WTC11 (cell line): ENCODE data around the gene BMP6. TPM values are rescaled to one million over a fixed set of nuclear protein-coding genes. Genes with fewer than 3 reads are reported as not detected.

Experiments used
- ATAC-seq: fragments of 200-7000 bp; cut with Tn5 transposase; 2 replicates; pipeline ENCODE4 v1.10.0; 2021; ENCODE audit warnings: mild to moderate bottlenecking, moderate library complexity
- CTCF ChIA-PET: fragments of 300-600 bp; sonication (Branson Sonifier 250); formaldehyde crosslinking; loops from one replicate; lab custom pipeline; 2021; ENCODE audit warnings: antibody characterized with exemption; lab: Charles Lee
- POLR2A ChIA-PET: fragments of 350-600 bp; sonication (Branson Sonifier 250); formaldehyde crosslinking; loops from one replicate; lab custom pipeline; 2021; ENCODE audit warnings: antibody characterized with exemption; lab: Charles Lee
- DNase-seq: peaks from one replicate; pipeline ENCODE4 v3.0.0; 2021; ENCODE audit warnings: low spot score
- H3K27ac Mint-ChIP-seq: 2 replicates; pipeline ENCODE4 v1.8.0; 2021; ENCODE audit warnings: mixed read lengths
- H3K27me3 Mint-ChIP-seq: 2 replicates; pipeline ENCODE4 v1.8.0; 2021; ENCODE audit warnings: low read depth, mild to moderate bottlenecking, moderate library complexity, mixed read lengths
- H3K36me3 Mint-ChIP-seq: 2 replicates; pipeline ENCODE4 v1.8.0; 2021; ENCODE audit warnings: mixed read lengths
- H3K4me1 Mint-ChIP-seq: 2 replicates; pipeline ENCODE4 v1.8.0; 2022; ENCODE audit warnings: mixed read lengths
- H3K4me3 Mint-ChIP-seq: 2 replicates; pipeline ENCODE4 v1.8.0; 2021; ENCODE audit warnings: mild to moderate bottlenecking, moderate library complexity, mixed read lengths
- H3K9me3 Mint-ChIP-seq: 2 replicates; pipeline ENCODE4 v1.8.0; 2021; ENCODE audit warnings: mixed read lengths
- CBFB ChIP-seq: sonication (generic); formaldehyde crosslinking; IDR thresholded peaks from 2 replicates; pipeline ENCODE4 v1.8.1; 2022; ENCODE audit warnings: mild to moderate bottlenecking, low read depth, missing genetic modification reagents
- CREM ChIP-seq: sonication (generic); formaldehyde crosslinking; IDR thresholded peaks from 2 replicates; pipeline ENCODE4 v1.8.1; 2022; ENCODE audit warnings: mild to moderate bottlenecking, missing genetic modification reagents, moderate library complexity
- GABPB1 ChIP-seq: sonication (generic); formaldehyde crosslinking; IDR thresholded peaks from 2 replicates; pipeline ENCODE4 v1.8.1; 2023; ENCODE audit warnings: mild to moderate bottlenecking, missing genetic modification reagents
- NFATC4 ChIP-seq: fragments of 250-450 bp; sonication (Bioruptor Pico); IDR thresholded peaks from 2 replicates; pipeline ENCODE4 v1.9.0; 2021; ENCODE audit warnings: mild to moderate bottlenecking
- NFE2L1 ChIP-seq: sonication (generic); formaldehyde crosslinking; IDR thresholded peaks from 2 replicates; pipeline ENCODE4 v1.8.1; 2023; ENCODE audit warnings: missing genetic modification reagents
- SMAD4 ChIP-seq: sonication (generic); formaldehyde crosslinking; IDR thresholded peaks from 2 replicates; pipeline ENCODE4 v1.8.0; 2022; ENCODE audit warnings: mild to moderate bottlenecking, missing genetic modification reagents
- TCF7 ChIP-seq: sonication (generic); formaldehyde crosslinking; IDR thresholded peaks from 2 replicates; pipeline ENCODE4 v1.8.0; 2022; ENCODE audit warnings: mild to moderate bottlenecking, low read depth, missing genetic modification reagents, moderate library complexity
- ZNF263 ChIP-seq: sonication (generic); formaldehyde crosslinking; IDR thresholded peaks from 2 replicates; pipeline ENCODE4 v1.8.1; 2022; ENCODE audit warnings: low read depth, mild to moderate bottlenecking, moderate library complexity, missing genetic modification reagents
- ZNF317 ChIP-seq: sonication (generic); formaldehyde crosslinking; IDR thresholded peaks from 2 replicates; pipeline ENCODE4 v1.8.1; 2023; ENCODE audit warnings: low read depth, mild to moderate bottlenecking, moderate library complexity, missing genetic modification reagents, borderline replicate concordance
- ZNF423 ChIP-seq: fragments of 250-450 bp; sonication (Bioruptor Pico); IDR thresholded peaks from 2 replicates; pipeline ENCODE4 v2.1.2; 2022; ENCODE audit warnings: mild to moderate bottlenecking, moderate library complexity
- ZNF671 ChIP-seq: fragments of 250-450 bp; sonication (Bioruptor Pico); IDR thresholded peaks from 2 replicates; pipeline ENCODE4 v1.8.0; 2021; ENCODE audit warnings: mild to moderate bottlenecking
- total RNA-seq: library from RNA; stranded (reverse); gene quantifications from 3 replicates; pipeline ENCODE4 v1.2.3, GENCODE V29; 2021
- TF ChIP-seq, protein P1 (sequence below): fragments of 250-450 bp; sonication (Bioruptor Pico); IDR thresholded peaks from 2 replicates; pipeline ENCODE4 v1.9.0; 2021; ENCODE audit warnings: mild to moderate bottlenecking
- TF ChIP-seq, protein P2 (sequence below): sonication (generic); formaldehyde crosslinking; IDR thresholded peaks from 2 replicates; pipeline ENCODE4 v1.8.0; 2022; ENCODE audit warnings: mild to moderate bottlenecking, missing genetic modification reagents
- TF ChIP-seq, protein P3 (sequence below): sonication (generic); formaldehyde crosslinking; IDR thresholded peaks from 2 replicates; pipeline ENCODE4 v1.8.0; 2023; ENCODE audit warnings: mild to moderate bottlenecking, missing genetic modification reagents
- TF ChIP-seq, protein P4 (sequence below): sonication (generic); formaldehyde crosslinking; conservative IDR thresholded peaks from 2 replicates; pipeline ENCODE4 v1.8.1; 2023; ENCODE audit warnings: mild to moderate bottlenecking, low read depth, missing genetic modification reagents, moderate library complexity

The BMP6 gene
- total RNA-seq, 1 experiment from 2014 or later: 1.0 TPM

- no peaks in the 10 kb centered on the region for H3K36me3 Mint-ChIP-seq
- H3K9me3 Mint-ChIP-seq: no peaks in the 10 kb centered on the region
- H3K4me1 Mint-ChIP-seq: peaks cover 17% of the 10 kb centered on the region
- peaks cover 2% of the 10 kb centered on the region for H3K27me3 Mint-ChIP-seq
- H3K27ac Mint-ChIP-seq: no peak overlapping the region
- CTCF ChIA-PET: interaction anchor here (0.6 kb wide), 1 partner anchor 30 kb away, joined by 3 read pairs; no protein-coding TSS in a partner anchor
- peak; percentile 91 for ATAC-seq
- TF ChIP-seq TCF7 (CRISPR knock-in tag) (no peak), NFATC4 (CRISPR knock-in tag) (no peak)
- no peak overlapping the region for H3K4me3 Mint-ChIP-seq
- POLR2A ChIA-PET: no interaction called here
- no peak for DNase-seq
These were observed 34.0 kb upstream of the BMP6 start for GRCh38 chr6:7691675-7692452.

DNA sequence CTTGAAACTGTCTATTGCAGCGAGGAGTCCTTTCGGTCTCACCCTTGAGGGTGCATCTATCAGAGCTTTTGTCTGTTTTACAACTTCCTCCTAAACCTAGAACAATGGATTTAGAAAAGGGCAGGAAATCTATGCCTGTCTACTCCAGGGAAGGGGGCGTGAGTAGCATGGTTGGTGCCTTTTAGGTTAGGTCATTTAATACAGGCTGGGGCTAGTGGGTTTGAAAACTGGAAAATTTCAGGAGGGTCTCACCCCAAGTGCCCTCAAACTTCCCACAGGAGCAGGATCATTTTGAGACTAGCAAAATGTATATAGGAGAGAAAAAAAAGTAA, 33.5 kb upstream of the BMP6 start:
- ChIA-PET CTCF (interaction anchor here (0.6 kb wide), 1 partner anchor 30 kb away, joined by 3 read pairs; no protein-coding TSS in a partner anchor), POLR2A (no interaction called here)
- Mint-ChIP-seq H3K27ac (no peak overlapping the region), H3K4me1 (peaks cover 17% of the 10 kb centered on the region), H3K36me3 (no peaks in the 10 kb centered on the region), H3K4me3 (no peak overlapping the region), H3K27me3 (peaks cover 2% of the 10 kb centered on the region), H3K9me3 (no peaks in the 10 kb centered on the region)
- ATAC-seq (peak; percentile 44), DNase-seq (no peak)
- TF ChIP-seq CBFB: no peak
- TF ChIP-seq GABPB1: no peak
- no peak for TF ChIP-seq ZNF263 (CRISPR knock-in tag)
- TF ChIP-seq, protein P1, sequence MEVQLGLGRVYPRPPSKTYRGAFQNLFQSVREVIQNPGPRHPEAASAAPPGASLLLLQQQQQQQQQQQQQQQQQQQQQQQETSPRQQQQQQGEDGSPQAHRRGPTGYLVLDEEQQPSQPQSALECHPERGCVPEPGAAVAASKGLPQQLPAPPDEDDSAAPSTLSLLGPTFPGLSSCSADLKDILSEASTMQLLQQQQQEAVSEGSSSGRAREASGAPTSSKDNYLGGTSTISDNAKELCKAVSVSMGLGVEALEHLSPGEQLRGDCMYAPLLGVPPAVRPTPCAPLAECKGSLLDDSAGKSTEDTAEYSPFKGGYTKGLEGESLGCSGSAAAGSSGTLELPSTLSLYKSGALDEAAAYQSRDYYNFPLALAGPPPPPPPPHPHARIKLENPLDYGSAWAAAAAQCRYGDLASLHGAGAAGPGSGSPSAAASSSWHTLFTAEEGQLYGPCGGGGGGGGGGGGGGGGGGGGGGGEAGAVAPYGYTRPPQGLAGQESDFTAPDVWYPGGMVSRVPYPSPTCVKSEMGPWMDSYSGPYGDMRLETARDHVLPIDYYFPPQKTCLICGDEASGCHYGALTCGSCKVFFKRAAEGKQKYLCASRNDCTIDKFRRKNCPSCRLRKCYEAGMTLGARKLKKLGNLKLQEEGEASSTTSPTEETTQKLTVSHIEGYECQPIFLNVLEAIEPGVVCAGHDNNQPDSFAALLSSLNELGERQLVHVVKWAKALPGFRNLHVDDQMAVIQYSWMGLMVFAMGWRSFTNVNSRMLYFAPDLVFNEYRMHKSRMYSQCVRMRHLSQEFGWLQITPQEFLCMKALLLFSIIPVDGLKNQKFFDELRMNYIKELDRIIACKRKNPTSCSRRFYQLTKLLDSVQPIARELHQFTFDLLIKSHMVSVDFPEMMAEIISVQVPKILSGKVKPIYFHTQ (CRISPR knock-in tag): no peak
- no peak for TF ChIP-seq NFATC4 (CRISPR knock-in tag)
- TF ChIP-seq ZNF423 (CRISPR knock-in tag): no peak
- no peak for TF ChIP-seq NFE2L1
- no peak for TF ChIP-seq ZNF671 (CRISPR knock-in tag)
- TF ChIP-seq, protein P2, sequence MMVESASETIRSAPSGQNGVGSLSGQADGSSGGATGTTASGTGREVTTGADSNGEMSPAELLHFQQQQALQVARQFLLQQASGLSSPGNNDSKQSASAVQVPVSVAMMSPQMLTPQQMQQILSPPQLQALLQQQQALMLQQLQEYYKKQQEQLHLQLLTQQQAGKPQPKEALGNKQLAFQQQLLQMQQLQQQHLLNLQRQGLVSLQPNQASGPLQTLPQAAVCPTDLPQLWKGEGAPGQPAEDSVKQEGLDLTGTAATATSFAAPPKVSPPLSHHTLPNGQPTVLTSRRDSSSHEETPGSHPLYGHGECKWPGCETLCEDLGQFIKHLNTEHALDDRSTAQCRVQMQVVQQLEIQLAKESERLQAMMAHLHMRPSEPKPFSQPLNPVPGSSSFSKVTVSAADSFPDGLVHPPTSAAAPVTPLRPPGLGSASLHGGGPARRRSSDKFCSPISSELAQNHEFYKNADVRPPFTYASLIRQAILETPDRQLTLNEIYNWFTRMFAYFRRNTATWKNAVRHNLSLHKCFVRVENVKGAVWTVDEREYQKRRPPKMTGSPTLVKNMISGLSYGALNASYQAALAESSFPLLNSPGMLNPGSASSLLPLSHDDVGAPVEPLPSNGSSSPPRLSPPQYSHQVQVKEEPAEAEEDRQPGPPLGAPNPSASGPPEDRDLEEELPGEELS (CRISPR knock-in tag): no peak
- no peak for TF ChIP-seq CREM (CRISPR knock-in tag)
- TF ChIP-seq, protein P3, sequence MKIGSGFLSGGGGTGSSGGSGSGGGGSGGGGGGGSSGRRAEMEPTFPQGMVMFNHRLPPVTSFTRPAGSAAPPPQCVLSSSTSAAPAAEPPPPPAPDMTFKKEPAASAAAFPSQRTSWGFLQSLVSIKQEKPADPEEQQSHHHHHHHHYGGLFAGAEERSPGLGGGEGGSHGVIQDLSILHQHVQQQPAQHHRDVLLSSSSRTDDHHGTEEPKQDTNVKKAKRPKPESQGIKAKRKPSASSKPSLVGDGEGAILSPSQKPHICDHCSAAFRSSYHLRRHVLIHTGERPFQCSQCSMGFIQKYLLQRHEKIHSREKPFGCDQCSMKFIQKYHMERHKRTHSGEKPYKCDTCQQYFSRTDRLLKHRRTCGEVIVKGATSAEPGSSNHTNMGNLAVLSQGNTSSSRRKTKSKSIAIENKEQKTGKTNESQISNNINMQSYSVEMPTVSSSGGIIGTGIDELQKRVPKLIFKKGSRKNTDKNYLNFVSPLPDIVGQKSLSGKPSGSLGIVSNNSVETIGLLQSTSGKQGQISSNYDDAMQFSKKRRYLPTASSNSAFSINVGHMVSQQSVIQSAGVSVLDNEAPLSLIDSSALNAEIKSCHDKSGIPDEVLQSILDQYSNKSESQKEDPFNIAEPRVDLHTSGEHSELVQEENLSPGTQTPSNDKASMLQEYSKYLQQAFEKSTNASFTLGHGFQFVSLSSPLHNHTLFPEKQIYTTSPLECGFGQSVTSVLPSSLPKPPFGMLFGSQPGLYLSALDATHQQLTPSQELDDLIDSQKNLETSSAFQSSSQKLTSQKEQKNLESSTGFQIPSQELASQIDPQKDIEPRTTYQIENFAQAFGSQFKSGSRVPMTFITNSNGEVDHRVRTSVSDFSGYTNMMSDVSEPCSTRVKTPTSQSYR (CRISPR knock-in tag): no peak
- TF ChIP-seq SMAD4 (CRISPR knock-in tag): no peak
- no peak for TF ChIP-seq ZNF317
- TF ChIP-seq, protein P4, sequence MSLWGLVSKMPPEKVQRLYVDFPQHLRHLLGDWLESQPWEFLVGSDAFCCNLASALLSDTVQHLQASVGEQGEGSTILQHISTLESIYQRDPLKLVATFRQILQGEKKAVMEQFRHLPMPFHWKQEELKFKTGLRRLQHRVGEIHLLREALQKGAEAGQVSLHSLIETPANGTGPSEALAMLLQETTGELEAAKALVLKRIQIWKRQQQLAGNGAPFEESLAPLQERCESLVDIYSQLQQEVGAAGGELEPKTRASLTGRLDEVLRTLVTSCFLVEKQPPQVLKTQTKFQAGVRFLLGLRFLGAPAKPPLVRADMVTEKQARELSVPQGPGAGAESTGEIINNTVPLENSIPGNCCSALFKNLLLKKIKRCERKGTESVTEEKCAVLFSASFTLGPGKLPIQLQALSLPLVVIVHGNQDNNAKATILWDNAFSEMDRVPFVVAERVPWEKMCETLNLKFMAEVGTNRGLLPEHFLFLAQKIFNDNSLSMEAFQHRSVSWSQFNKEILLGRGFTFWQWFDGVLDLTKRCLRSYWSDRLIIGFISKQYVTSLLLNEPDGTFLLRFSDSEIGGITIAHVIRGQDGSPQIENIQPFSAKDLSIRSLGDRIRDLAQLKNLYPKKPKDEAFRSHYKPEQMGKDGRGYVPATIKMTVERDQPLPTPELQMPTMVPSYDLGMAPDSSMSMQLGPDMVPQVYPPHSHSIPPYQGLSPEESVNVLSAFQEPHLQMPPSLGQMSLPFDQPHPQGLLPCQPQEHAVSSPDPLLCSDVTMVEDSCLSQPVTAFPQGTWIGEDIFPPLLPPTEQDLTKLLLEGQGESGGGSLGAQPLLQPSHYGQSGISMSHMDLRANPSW (CRISPR knock-in tag): no peak
